H9 (cell line): Measurements from ENCODE around the gene SHANK3. TPM values are rescaled to one million over a fixed set of nuclear protein-coding genes. Genes with fewer than 3 reads are reported as not detected.

Experiments
- DNase-seq: peaks from one replicate; pipeline ENCODE4 v3.0.0-alpha.2; 2017
- H2AFZ ChIP-seq: one replicate; pipeline ENCODE4 v1.6.1; 2013; ENCODE audit warnings: mild to moderate bottlenecking, low read length, control low read depth, moderate library complexity
- H2AK5ac ChIP-seq: 2 replicates; pipeline ENCODE4 v1.6.1; 2013; ENCODE audit warnings: low read length, control low read depth, mixed read lengths; ENCODE audit not compliant: insufficient read length
- H2BK120ac ChIP-seq: one replicate; pipeline ENCODE4 v1.6.1; 2013; ENCODE audit warnings: low read depth, mild to moderate bottlenecking, low read length, control low read depth, inconsistent platforms; ENCODE audit not compliant: poor library complexity, severe bottlenecking
- H2BK12ac ChIP-seq: 2 replicates; pipeline ENCODE4 v1.6.1; 2013; ENCODE audit warnings: low read length, control low read depth, mixed read lengths, low read depth; ENCODE audit not compliant: insufficient read length
- H2BK15ac ChIP-seq: 2 replicates; pipeline ENCODE4 v1.6.1; 2013; ENCODE audit warnings: low read depth, low read length, control low read depth
- H2BK20ac ChIP-seq: one replicate; pipeline ENCODE4 v1.6.1; 2013; ENCODE audit warnings: low read depth, mild to moderate bottlenecking, low read length, control low read depth, inconsistent platforms; ENCODE audit not compliant: poor library complexity, severe bottlenecking
- H2BK5ac ChIP-seq: 2 replicates; pipeline ENCODE4 v1.6.1; 2013; ENCODE audit warnings: low read length, control low read depth, mixed read lengths; ENCODE audit not compliant: insufficient read length
- H3K14ac ChIP-seq: 2 replicates; pipeline ENCODE4 v1.6.1; 2013; ENCODE audit warnings: low read length, control low read depth; ENCODE audit not compliant: insufficient read depth
- H3K18ac ChIP-seq: 2 replicates; pipeline ENCODE4 v1.6.1; 2013; ENCODE audit warnings: low read depth, mild to moderate bottlenecking, mixed read lengths, low read length, control low read depth; ENCODE audit not compliant: insufficient read length
- H3K23ac ChIP-seq: 2 replicates; pipeline ENCODE4 v1.6.1; 2013; ENCODE audit warnings: low read length, control low read depth, mixed read lengths, low read depth; ENCODE audit not compliant: insufficient read length
- H3K23me2 ChIP-seq: 2 replicates; pipeline ENCODE4 v1.6.1; 2013; ENCODE audit warnings: low read depth, mild to moderate bottlenecking, mixed read lengths, low read length, control low read depth; ENCODE audit not compliant: insufficient read length, poor library complexity, severe bottlenecking
- H3K27ac ChIP-seq: 2 replicates; pipeline ENCODE4 v1.5.1; 2013; ENCODE audit warnings: low read length, control low read depth, mixed read lengths, low read depth; ENCODE audit not compliant: insufficient read length
- H3K27me3 ChIP-seq: 2 replicates; pipeline ENCODE4 v1.6.1; 2013; ENCODE audit warnings: low read length, control low read depth, inconsistent platforms; ENCODE audit not compliant: insufficient read depth
- H3K4ac ChIP-seq: 2 replicates; pipeline ENCODE4 v1.6.1; 2013; ENCODE audit warnings: low read depth, mild to moderate bottlenecking, control low read depth, inconsistent platforms, low read length, moderate library complexity
- H3K4me1 ChIP-seq: 2 replicates; pipeline ENCODE4 v1.6.1; 2013; ENCODE audit warnings: low read length, control low read depth, inconsistent platforms; ENCODE audit not compliant: insufficient read depth
- H3K4me2 ChIP-seq: 2 replicates; pipeline ENCODE4 v1.6.1; 2013; ENCODE audit warnings: low read length, control low read depth, mixed read lengths; ENCODE audit not compliant: insufficient read length, insufficient read depth
- H3K56ac ChIP-seq: 2 replicates; pipeline ENCODE4 v1.6.1; 2013; ENCODE audit warnings: low read depth, mild to moderate bottlenecking, mixed read lengths, low read length, control low read depth; ENCODE audit not compliant: insufficient read length
- H3K79me1 ChIP-seq: 2 replicates; pipeline ENCODE4 v1.6.1; 2013; ENCODE audit warnings: low read depth, mild to moderate bottlenecking, moderate library complexity, low read length, control low read depth, inconsistent platforms; ENCODE audit not compliant: insufficient read depth, poor library complexity, severe bottlenecking
- H3K79me2 ChIP-seq: 2 replicates; pipeline ENCODE4 v1.6.1; 2013; ENCODE audit warnings: low read length, control low read depth, inconsistent platforms; ENCODE audit not compliant: insufficient read depth
- H3K9ac ChIP-seq: 2 replicates; pipeline ENCODE4 v1.6.1; 2013; ENCODE audit warnings: low read length, control low read depth, mixed read lengths; ENCODE audit not compliant: insufficient read length; ENCODE audit errors: extremely low read depth
- H3K9me3 ChIP-seq: one replicate; pipeline ENCODE4 v1.6.1; 2013; ENCODE audit warnings: low read depth, low read length, inconsistent platforms; ENCODE audit not compliant: control insufficient read depth
- H3T11ph ChIP-seq: one replicate; pipeline ENCODE4 v1.6.1; 2013; ENCODE audit warnings: mild to moderate bottlenecking, low read length, control low read depth, inconsistent platforms
- H4K20me1 ChIP-seq: one replicate; pipeline ENCODE4 v1.6.1; 2013; ENCODE audit not compliant: control insufficient read depth, insufficient read length, insufficient read depth
- H4K5ac ChIP-seq: 2 replicates; pipeline ENCODE4 v1.6.1; 2013; ENCODE audit warnings: low read depth, mild to moderate bottlenecking, mixed read lengths, low read length, control low read depth; ENCODE audit not compliant: insufficient read length
- H4K8ac ChIP-seq: replicated peaks from 2 replicates; pipeline ENCODE4 v1.6.1; 2013; ENCODE audit warnings: low read length, control low read depth, mixed read lengths, low read depth; ENCODE audit not compliant: insufficient read length
- H4K91ac ChIP-seq: 2 replicates; pipeline ENCODE4 v1.6.1; 2013; ENCODE audit warnings: low read depth, mild to moderate bottlenecking, moderate library complexity, mixed read lengths, low read length, control low read depth; ENCODE audit not compliant: insufficient read length
- H3K27ac Mint-ChIP-seq, 3 experiments: 2 replicates in 2 of 3; 3 replicates in 1 of 3; pipeline ENCODE4 v1.8.0; 2020 to 2021; ENCODE audit warnings: mixed read lengths in 3 of 3, mild to moderate bottlenecking in 1 of 3, moderate library complexity in 1 of 3
- H3K27me3 Mint-ChIP-seq: 2 replicates; pipeline ENCODE4 v1.8.0; 2021; ENCODE audit warnings: low read depth, mild to moderate bottlenecking, moderate library complexity, mixed read lengths
- H3K36me3 Mint-ChIP-seq, 3 experiments: 2 replicates in 2 of 3; 3 replicates in 1 of 3; pipeline ENCODE4 v1.8.0; 2020 to 2021; ENCODE audit warnings: low read depth in 3 of 3, mixed read lengths in 3 of 3; ENCODE audit not compliant: insufficient read depth in 1 of 3
- H3K4me1 Mint-ChIP-seq, 2 experiments: 2 replicates each; pipeline ENCODE4 v1.8.0; 2020; ENCODE audit warnings: mixed read lengths in 2 of 2
- H3K4me3 Mint-ChIP-seq, 2 experiments: 2 replicates in 1 of 2; 3 replicates in 1 of 2; pipeline ENCODE4 v1.8.0; 2020 to 2021; ENCODE audit warnings: mild to moderate bottlenecking in 2 of 2, mixed read lengths in 2 of 2, moderate library complexity in 1 of 2
- H3K9me3 Mint-ChIP-seq, 2 experiments: 2 replicates in 1 of 2; 3 replicates in 1 of 2; pipeline ENCODE4 v1.8.0; 2020; ENCODE audit warnings: mild to moderate bottlenecking in 2 of 2, mixed read lengths in 2 of 2, moderate library complexity in 1 of 2
- WGBS: extraction: QIAGEN DNeasy Blood & Tissue Kit; methylation state at CpG from one replicate; pipeline ENCODE4 v1.1.7; 2013; ENCODE audit warnings: missing lambda C conversion rate, low lambda C conversion rate, mixed read lengths; ENCODE audit not compliant: insufficient read length; ENCODE audit errors: extremely low coverage; 5-methylcytosine and 5-hydroxymethylcytosine counted together
- total RNA-seq: library from RNA; stranded (reverse); gene quantifications from 2 replicates; pipeline ENCODE4 v1.2.1, GENCODE V29; 2021
- TF ChIP-seq, protein P1 (sequence below): fragments of 200-600 bp; sonication (generic); conservative IDR thresholded peaks from 3 replicates; pipeline ENCODE4 v1.8.0; 2021; ENCODE audit warnings: antibody characterized with exemption, mild to moderate bottlenecking

Gene SHANK3
- total RNA-seq, 1 experiment from 2014 or later = 8.7 TPM

DNA sequence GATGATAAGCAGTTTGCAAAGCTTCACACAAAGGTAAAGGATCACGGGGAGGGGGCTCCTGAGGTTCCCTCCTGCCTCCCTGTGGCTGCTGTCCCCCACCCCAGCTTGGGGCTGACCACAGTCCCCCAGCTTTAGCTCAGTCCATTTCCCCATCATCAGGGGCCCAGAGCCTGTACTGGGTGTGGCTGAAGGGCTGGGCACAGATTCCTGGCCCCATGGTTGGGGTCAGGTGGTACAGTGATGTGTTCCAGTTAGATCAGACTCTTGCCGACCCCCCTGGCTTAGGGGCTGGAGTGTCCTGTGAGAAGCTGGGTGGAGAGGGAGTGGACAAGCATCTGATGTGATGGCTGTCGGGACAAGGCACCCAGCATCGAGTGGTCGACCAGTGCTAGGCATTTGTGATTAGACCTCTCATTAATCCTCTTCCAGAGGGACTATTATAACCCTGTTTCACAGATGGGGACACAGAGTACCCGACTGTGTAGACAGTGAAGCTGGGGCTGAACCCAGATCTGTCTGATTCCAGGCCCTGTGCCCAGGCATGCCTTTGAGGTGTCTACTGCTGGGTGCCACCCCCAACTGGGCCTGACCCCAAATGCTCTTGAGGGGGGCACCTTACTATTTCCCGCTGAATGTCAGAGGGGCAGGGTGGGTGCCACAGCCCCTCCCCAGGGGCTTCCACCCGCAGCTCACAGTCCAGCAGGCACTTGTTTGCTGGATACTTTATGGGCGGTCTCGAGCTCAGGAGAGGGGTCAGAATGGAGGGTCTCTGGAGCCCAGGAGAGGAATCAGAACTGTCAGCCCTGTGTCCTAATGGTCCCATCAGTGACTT, 4.3 kb downstream of the SHANK3 start:
- Mint-ChIP-seq H3K36me3 (peaks cover 8 to 18% (median 15%) of the 10 kb centered on the region in 3 experiments), H3K4me3 (no peak overlapping the region), H3K4me1 (peaks cover 16 to 22% of the 10 kb centered on the region in 2 experiments), H3K9me3 (peaks cover 5 to 7% of the 10 kb centered on the region in 2 experiments; a peak in 3 of 5 replicates), H3K27ac (no peak overlapping the region), H3K27me3 (peaks cover 39% of the 10 kb centered on the region)
- DNase-seq = no peak
- Histone ChIP-seq H3K27ac (no peak overlapping the region), H3K14ac (no peak overlapping the region), H3K27me3 (peaks cover 6% of the 10 kb centered on the region; the same call in 1 of the 2 replicates), H3K4me2 (no peak overlapping the region), H2BK15ac (no peak overlapping the region), H3K23ac (no peak overlapping the region), H2BK20ac (no peak overlapping the region), H4K20me1 (no peaks in the 10 kb centered on the region), H2BK120ac (no peak overlapping the region), H2AK5ac (no peak overlapping the region), H3T11ph (no peak overlapping the region), H3K79me2 (no peaks in the 10 kb centered on the region), H3K9me3 (no peaks in the 10 kb centered on the region), H2BK12ac (no peak overlapping the region), H3K4ac (no peak overlapping the region), H3K79me1 (no peaks in the 10 kb centered on the region), H3K9ac (no peak overlapping the region), H2AFZ (no peak overlapping the region), H4K5ac (no peak overlapping the region), H3K23me2 (peaks cover 8% of the 10 kb centered on the region), H4K8ac (no peak overlapping the region), H4K91ac (no peak overlapping the region), H3K4me1 (no peaks in the 10 kb centered on the region; the same call in 1 of the 2 replicates), H2BK5ac (no peak overlapping the region), H3K18ac (no peak overlapping the region), H3K56ac (no peak overlapping the region)
- no CpG with 5 or more reads among the region's 10 CpGs for WGBS
- TF ChIP-seq, protein P1, sequence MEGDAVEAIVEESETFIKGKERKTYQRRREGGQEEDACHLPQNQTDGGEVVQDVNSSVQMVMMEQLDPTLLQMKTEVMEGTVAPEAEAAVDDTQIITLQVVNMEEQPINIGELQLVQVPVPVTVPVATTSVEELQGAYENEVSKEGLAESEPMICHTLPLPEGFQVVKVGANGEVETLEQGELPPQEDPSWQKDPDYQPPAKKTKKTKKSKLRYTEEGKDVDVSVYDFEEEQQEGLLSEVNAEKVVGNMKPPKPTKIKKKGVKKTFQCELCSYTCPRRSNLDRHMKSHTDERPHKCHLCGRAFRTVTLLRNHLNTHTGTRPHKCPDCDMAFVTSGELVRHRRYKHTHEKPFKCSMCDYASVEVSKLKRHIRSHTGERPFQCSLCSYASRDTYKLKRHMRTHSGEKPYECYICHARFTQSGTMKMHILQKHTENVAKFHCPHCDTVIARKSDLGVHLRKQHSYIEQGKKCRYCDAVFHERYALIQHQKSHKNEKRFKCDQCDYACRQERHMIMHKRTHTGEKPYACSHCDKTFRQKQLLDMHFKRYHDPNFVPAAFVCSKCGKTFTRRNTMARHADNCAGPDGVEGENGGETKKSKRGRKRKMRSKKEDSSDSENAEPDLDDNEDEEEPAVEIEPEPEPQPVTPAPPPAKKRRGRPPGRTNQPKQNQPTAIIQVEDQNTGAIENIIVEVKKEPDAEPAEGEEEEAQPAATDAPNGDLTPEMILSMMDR = no peak
